GM21737 (cell line): ENCODE data around the gene HAND1.
A peak's percentile ranks its signal among the peaks of the same experiment; 100 is the strongest.

Source experiments
- ATAC-seq: cut with Tn5 transposase; IDR thresholded peaks from one replicate; pipeline ENCODE4 v1.9.1; 2021; ENCODE audit warnings: mild to moderate bottlenecking, moderate library complexity; ENCODE audit not compliant: unreplicated experiment

Gene HAND1

GRCh38 chr5:154478224-154478565 is at the start of gene HAND1:
Gene HAND1, minus strand, starts transcription at chr5:154478227. Its CDS starts 219 bp downstream, at chr5:154478008.
- no peak for ATAC-seq

GRCh38 chr5:154526231-154527226 is 48.5 kb upstream of the HAND1 start:
- ATAC-seq: no peak

GRCh38 chr5:154524859-154525258 is 46.8 kb upstream of the HAND1 start:
- no peak for ATAC-seq

GRCh38 chr5:154524181-154524580 is 46.2 kb upstream of the HAND1 start:
- no peak for ATAC-seq

GRCh38 chr5:154523709-154524108 is 45.7 kb upstream of the HAND1 start:
- no peak for ATAC-seq

GRCh38 chr5:154523104-154523503 is 45.1 kb upstream of the HAND1 start:
- ATAC-seq: no peak

- no peak for ATAC-seq
Observed at GRCh38 chr5:154522284-154522683, 44.3 kb upstream of the HAND1 start.

GRCh38 chr5:154521756-154522155 is 43.7 kb upstream of the HAND1 start:
- ATAC-seq: no peak

GRCh38 chr5:154520861-154521453 is 42.9 kb upstream of the HAND1 start:
- ATAC-seq: no peak

GRCh38 chr5:154519359-154519758 is 41.3 kb upstream of the HAND1 start:
- ATAC-seq: no peak

GRCh38 chr5:154518438-154518867 is 40.4 kb upstream of the HAND1 start:
- ATAC-seq: no peak

- no peak for ATAC-seq
Observed at GRCh38 chr5:154517810-154518437, 39.9 kb upstream of the HAND1 start.

GRCh38 chr5:154517181-154517580 is 39.2 kb upstream of the HAND1 start:
- ATAC-seq: no peak

GRCh38 chr5:154516475-154516874 is 38.4 kb upstream of the HAND1 start:
- ATAC-seq: no peak

GRCh38 chr5:154515488-154515887 is 37.5 kb upstream of the HAND1 start:
- peak; percentile 68 for ATAC-seq

GRCh38 chr5:154514331-154514730 is 36.3 kb upstream of the HAND1 start:
- ATAC-seq: no peak

- ATAC-seq: peak; percentile 47
Observed at GRCh38 chr5:154513669-154514084, 35.6 kb upstream of the HAND1 start.

GRCh38 chr5:154511984-154512383 is 34.0 kb upstream of the HAND1 start:
- ATAC-seq: no peak

- no peak for ATAC-seq
Observed at GRCh38 chr5:154509784-154510555, 31.9 kb upstream of the HAND1 start.

- no peak for ATAC-seq
Observed at GRCh38 chr5:154508114-154508513, 30.1 kb upstream of the HAND1 start.

GRCh38 chr5:154506716-154507080 is 28.7 kb upstream of the HAND1 start:
- no peak for ATAC-seq
